HG02571 (cell line): ENCODE data around the gene SCIN.
"Not testable (repeated sequence)": the region's sequence is repeated elsewhere in the genome, so short reads cannot be mapped to it uniquely, and the experiment has no call there.

Source experiments
- ATAC-seq: cut with Tn5 transposase; IDR thresholded peaks from one replicate; pipeline ENCODE4 v1.9.1; 2021; ENCODE audit warnings: mild to moderate bottlenecking, moderate library complexity; ENCODE audit not compliant: unreplicated experiment

Gene SCIN

DNA sequence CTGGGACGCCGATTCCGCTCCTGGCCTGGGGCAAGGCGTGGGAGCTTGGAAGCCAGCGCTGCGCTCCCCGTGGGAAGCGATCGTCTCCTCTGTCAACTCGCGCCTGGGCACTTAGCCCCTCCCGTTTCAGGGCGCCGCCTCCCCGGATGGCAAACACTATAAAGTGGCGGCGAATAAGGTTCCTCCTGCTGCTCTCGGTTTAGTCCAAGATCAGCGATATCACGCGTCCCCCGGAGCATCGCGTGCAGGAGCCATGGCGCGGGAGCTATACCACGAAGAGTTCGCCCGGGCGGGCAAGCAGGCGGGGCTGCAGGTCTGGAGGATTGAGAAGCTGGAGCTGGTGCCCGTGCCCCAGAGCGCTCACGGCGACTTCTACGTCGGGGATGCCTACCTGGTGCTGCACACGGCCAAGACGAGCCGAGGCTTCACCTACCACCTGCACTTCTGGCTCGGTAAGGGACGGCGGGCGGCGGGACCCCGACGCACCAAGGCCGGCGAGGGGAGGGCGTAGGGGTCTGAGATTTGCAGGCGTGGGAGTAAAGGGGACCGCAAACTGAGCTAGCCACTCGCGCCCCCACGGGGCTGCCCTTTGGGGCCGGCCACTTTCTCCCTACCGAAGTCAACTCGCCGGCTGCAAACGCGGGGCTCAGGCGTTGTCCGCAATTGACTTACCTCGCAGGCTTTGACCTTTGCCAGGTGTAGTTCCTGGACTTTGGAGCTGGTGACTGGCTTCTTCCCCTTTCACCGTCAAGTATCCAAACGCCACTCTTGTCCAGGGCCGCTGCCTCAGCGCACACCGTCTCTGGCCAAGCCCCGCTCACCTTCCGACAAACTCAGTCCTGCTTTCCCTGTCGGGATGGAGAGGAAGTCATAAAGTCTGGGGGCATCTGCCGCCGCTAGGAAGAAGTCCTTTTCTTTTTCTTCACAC, at the start of gene SCIN:
Gene SCIN, plus strand, starts transcription at position 187 of the 928 bp plus-strand sequence. Its CDS starts 67 bp downstream, at position 254.
- peak; percentile 38 for ATAC-seq

DNA sequence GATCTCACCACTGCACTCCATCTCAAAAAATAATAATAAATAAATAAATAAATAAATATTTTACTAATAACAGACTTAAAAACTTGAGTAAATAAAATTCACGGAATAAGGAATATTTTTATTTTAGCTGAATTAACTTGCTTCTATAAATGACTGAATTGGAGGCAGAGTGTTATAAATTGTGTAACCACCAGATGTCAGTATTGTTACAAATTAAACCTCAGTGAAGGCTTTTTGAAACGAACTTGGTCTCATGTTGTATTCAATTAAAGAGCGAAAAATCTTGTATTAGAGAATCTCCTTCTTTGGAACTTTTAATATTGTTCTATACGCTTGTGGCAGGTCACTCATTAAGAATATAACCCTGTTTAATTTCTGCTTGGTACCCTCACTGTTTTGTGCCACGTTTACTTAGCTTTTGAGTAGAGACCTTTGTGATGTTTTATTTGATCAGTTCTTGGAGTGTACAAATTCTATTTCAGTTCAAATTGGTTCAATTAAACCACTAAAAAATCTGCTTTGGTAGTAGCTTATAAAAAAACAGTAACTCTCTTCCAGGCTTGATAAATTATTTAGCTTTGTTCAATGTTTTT, 45.6 kb upstream of the SCIN start:
- ATAC-seq, result no peak

DNA sequence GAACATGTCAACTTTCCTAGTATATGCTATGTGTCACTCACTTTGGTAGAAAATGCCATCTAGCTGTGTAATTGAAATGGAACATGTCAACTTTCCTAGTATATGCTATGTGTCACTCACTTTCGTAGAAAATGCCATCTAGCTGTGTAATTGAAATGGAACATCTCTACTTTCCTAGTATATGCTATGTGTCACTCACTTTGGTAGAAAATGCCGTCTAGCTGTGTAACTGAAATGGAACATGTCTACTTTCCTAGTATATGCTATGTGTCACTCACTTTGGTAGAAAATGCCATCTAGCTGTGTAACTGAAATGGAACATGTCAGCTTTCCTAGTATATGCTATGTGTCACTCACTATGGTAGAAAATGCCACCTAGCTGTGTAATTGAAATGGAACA, 43.8 kb upstream of the SCIN start:
- not testable (repeated sequence) for ATAC-seq

DNA sequence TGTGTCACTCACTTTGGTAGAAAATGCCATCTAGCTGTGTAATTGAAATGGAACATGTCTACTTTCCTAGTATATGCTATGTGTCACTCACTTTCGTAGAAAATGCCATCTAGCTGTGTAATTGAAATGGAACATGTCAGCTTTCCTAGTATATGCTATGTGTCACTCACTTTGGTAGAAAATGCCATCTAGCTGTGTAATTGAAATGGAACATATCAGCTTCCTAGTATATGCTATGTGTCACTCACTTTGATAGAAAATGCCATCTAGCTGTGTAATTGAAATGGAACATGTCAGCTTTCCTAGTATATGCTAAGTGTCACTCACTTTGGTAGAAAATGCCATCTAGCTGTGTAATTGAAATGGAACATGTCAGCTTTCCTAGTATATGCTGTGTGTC, 42.9 kb upstream of the SCIN start:
- not testable (repeated sequence) for ATAC-seq

DNA sequence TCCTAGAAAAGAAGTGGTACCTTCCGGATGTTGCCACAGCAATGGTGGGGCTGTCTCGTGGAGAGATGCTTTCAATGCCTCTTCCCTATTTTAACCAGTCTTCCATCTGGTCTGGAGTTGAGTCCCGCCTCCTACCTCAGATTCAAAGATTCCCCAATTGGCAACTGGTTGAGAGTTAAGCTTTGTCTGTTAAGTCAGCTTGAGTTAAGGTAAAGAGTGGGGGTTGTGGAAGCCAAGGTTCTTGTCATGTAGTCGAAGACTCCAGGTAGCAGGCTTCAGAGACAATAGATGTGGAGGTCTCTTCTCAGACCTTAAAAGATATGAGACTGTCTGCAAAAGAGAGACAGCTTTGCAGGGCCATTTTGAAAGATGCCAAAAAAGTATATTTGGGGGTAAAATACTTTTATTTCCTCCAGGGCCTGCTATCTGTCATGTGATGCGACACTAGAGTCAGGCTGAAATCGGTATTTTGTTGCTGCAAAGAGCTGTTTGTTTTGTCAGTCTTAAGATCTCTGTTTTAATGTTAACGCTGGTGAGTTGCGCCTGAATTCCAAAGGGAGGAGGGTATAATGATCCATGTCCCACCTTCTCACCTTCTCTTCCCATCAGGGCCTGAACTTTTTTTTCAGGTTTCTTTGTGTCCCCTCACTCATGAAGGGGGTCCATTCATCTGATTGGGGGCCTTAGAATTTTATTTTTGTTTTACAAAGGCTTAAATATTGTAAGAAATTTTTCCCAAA, 40.4 kb upstream of the SCIN start:
- ATAC-seq, result no peak

DNA sequence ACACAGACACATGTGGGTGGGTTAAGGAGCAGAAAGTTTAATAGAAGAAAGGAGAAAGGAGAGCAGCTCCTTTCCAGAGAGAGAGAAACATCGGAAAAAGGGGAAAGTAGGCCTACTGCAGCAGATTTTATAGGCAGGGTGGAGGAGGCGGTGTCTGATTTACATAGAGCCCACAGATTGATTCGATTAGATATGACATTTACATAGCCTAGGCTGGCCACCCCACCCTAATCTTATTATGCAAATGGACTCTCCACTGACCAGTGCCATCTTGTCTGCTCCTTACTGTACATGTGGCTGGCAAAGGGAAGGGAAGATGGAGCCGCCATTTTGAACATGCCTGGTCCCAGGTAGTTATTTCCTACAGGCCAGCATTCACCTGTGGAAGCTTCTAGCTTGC, 38.7 kb upstream of the SCIN start:
- ATAC-seq, result no peak

DNA sequence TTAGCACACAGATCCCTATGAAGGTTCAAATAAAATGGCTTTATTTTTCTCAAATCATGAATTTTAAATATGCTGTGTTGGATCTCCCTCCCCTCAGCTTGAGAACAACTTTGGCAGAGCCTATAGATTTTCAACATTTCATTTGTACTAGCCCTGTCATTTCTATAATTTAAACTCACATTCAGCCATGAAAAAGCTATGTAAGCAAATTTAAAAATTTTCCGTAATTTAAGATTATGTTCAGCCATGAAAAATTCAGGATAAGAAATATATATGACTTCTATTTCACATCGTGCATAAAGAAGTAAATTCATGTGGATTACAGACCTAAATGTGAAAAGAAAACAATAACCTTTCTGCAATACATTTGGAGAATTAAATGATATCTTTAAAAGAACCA, 36.5 kb upstream of the SCIN start:
- ATAC-seq, result no peak

DNA sequence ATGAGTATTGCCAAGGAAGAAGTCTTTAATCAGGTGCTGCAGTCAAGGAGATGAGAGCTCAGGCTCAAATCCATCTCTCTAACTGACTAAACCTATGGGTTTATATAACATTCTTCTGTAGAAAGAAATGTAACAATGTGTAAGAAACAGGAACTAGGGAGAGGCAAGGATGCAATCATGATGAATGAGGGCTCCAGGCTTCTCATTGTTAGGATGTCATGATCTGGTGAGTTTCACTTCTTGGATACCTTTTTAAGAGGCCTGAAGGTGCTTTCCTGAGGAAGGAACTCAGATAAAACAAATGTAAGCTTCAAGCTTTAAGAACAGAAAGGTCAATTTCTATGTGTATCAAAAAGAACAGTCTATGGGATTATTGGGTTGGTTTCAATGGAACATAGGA, 30.8 kb upstream of the SCIN start:
- no peak for ATAC-seq

DNA sequence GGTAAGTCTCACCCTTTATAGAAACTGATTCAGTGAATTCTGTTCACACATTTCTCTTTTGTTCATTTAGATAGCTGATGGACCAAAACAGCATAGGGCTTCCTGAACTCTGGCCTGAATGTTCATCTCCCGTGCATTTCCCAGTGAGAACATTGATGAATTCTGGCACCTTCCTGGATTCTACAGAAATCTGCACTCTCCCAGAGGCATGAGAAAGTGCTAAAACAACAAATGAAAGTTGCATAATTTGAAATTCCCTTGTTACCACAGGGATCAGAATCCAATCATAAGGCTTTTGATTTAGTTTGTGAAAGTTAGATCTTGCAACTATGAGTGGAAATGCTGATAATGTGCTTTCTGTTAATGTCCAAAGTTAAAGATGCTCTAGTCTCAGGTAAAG, 29.7 kb upstream of the SCIN start:
- ATAC-seq, result no peak

DNA sequence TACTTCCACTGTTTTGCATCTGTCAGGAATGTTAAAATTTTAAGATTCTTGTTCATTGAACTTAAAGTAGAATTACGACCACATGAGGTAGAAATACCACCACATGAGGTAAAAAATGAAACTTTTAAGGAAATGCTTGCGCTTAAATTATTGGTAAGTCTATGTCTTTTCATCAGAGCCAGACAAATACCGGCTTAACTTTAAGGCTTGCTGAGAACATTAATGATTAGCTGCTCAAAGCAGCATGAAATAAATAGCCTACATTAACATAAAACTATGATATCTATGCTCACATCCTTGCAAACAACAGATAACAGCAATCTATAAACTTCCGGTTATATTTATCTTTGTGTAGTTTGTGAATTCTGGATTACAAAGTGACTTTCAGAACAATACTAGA, 26.9 kb upstream of the SCIN start:
- no peak for ATAC-seq

DNA sequence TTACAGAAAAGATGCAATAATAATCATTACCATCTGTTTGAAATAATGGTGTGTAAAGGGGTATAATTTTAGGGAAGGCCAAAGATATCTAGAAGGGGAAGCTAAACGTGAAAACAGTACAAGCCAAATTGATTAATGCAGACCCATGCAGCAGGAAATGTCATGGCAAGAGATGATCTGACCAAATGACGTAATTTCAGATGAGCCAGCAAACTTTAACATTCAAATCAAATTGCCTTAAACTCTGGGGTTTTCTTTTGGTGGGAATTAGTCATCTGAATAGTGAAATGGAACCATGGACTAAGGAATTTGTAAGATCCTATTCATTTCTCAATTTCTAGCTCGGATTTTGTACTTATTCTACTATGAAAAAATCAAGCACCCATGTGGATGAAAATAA, 21.4 kb upstream of the SCIN start:
- ATAC-seq, result no peak

DNA sequence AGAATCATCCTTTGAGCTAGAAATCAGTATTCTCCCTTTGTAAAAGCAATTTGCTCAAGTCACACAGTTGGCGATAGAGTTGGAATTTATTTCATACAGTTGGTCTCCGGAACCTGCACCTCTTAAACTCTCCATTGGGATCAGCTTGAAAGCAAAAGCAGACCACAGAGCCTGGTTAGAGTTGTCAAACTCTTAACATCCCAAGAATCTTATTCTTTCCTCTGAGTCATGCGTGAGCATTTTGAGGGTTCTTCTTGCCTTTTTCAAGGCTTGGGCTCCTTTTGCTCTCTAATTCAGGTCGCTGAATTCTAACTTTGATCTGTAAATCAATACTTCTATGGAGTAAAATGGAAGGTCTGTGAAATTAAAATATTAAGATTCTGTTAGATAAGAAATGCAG, 19.6 kb upstream of the SCIN start:
- ATAC-seq, result no peak

DNA sequence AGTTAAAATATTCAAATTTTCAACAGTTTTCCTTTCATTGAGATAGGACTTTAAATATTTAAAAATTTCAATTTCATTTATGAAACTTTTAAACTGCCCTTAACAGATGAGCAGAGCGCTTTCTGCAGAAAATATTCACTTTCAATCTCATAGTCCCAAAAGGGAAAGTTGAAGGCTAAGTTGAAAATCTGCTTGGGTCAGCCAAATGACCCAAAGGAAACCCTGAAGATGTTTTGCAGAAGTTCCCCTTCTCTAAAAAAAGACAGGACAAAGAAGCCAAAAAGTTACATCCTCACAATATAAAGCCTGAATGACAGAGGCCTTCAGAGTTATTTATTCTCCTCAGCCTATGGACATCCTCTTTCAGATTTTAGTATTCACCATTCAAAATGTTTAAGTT, 17.6 kb upstream of the SCIN start:
- no peak for ATAC-seq

DNA sequence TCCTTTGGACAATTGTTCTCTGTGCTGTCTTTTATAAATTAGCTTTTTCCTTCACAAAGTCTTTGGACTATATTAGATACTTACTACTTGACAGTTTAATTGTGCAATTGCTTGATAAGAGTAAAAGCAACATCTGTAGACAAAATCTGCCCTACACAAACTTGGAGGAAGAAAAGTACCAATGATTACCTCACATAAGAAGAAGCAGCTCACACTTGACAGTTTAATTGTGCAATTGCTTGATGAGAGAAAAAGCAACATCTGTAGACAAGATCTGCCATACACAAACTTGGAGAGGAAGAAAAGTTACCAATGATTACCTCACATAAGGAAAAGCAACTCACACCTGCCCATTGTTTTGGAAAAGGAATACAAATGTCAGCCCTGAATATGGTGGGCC, 17.1 kb upstream of the SCIN start:
- no peak for ATAC-seq

DNA sequence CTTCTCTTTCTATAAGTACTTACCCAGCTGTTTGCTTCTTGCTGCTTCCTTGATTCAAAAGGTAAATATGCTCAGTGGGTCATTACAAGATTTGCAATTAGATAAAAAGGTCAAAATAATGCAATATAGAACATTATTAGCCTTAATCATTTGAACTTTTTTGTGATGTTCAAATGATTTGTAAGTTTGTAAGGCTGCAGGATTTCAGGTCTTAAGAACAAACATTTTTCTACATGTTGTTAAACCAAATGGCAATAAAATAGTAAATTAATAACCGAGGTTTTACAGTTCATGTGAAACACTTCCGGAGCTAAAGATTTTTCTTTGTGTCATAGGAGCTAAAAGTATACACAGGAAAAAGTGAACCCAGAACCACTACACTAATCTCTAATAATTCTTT, 16.2 kb upstream of the SCIN start:
- ATAC-seq, result no peak

DNA sequence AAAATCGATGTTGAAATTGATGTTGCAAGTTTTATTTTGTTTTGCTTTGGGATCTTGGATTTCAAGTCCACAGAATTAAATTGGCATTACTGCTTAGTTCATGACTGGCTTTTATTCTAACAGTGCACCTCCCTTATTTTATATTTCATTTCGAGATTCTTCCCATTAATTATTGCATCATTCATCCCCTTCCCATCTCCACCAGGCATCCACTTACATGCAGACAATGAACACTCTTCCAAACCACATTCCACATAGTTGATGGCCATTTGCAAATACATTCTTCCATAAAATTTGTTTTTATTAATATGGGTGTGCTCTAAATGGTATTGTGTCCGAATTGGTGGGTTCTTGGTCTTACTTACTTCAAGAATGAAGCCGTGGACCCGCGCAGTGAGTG, 15.6 kb upstream of the SCIN start:
- ATAC-seq, result no peak

DNA sequence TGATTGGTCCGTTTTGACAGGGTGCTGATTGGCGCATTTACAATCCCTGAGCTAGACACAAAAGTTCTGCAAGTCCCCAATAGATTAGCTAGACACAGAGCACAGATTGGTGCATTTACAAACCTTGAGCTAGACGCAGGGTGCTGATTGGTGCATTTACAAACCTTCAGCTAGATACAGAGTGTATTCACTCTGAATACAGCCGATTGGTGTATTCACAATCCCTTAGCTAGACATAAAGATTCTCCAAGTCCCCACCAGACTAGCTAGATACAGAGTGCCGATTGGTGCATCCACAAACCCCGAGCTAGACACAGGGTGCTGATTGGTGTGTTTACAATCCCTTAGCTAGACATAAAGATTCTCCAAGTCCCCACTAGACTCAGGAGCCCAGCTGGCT, 14.8 kb upstream of the SCIN start:
- not testable (repeated sequence) for ATAC-seq

DNA sequence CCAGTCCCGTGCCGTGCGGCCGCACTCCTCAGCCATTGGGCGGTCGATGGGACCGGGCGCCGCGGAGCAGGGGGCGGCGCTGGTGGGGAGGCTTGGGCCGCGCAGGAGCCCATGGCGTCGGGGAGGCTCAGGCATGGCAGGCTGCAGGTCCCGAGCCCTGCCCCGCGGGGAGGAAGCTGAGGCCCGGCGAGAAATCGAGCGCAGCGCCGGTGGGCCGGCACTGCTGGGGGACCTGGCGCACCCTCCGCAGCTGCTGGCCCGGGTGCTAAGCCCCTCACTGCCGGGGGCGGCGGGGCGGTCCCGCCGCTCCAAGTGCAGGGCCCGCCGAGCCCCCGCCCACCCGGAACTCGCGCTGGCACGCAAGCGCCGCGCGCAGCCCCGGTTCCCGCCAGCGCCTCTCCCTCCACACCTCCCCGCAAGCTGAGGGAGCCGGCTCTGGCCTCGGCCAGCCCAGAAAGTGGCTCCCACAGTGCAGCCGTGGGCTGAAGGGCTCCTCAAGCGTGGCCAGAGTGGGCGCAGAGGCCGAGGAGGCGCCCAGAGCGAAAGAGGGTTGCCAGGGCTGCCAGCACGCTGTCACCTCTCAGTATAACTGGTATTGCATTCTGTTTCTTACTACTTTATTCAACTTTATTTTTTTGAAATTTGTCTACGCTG, 14.3 kb upstream of the SCIN start:
- ATAC-seq, result not testable (repeated sequence)

DNA sequence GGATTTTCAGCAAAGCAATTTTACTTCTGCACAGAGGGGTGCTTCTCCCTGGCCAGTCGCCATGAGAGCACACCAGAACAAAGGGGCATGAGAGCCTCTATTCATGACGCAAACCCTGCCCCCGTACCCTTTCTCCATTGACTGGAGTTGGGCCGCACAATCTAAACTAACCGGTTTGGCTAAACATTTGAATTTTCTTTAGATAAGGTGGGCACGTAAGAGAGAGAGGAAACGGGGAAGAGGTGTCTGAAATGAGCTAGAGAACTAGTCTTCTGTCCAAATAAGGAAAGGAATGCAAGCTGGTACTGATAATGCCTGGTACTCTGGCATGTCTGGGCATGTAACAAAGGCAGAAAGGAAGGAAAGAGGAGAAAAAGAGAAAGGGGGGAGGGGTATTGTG, 13.2 kb upstream of the SCIN start:
- no peak for ATAC-seq

DNA sequence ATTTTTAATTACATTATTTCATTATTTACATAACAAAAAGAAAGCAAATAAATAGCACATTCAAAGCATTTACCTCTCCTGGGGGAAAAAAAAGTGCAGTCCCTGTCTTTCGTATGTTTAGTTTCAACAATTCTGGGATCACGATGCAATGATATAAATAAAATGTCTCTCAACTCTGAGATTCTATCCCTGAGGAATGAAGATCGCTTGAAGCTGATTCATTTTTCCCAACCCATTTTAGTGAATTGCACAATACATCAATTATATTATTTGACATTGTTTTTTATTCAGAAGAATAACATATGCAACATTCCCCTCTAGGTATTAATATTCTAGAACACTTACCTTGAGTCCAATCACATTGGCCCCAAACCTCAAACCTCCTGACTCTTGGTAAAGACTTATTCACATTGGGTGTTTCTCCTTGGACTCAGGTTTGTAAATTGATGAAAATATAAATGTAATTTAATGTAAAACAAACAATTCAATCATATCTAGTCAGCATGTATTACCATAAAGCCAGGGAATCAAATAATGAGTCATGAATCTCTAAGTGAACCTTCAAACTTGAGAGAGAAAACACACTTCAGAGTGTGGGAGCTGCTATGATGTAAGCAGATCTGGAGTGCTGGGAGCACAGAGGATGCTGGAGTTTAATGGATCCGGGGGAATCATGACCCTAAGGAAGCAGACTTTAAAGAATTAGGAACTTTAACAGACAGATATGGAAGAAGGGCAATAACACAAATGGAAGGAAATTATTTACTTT, 5.3 kb upstream of the SCIN start:
- ATAC-seq, result no peak

DNA sequence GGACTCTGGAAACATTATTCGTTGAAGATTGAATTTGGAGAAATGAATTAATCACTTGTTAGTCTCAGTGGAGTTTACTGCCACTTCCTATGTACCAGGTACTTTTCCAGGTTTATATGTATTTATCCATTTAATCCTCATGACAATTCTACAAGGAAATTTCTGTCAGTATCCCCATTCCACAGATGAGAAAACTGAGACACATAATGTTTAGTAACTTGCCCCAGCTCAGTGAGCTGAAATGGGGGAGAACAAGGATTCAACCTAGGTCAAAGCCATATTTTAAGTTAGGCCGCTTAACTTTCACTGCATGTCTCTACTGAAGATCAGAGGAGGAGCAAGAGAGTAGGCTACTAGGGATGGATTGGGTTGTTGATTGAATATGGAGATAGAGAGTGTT, 4.6 kb upstream of the SCIN start:
- no peak for ATAC-seq
